WTC11 (cell line): ENCODE results near the gene MT1H. TPM values are rescaled to one million over a fixed set of nuclear protein-coding genes. Genes with fewer than 3 reads are reported as not detected.

ENCODE experiments used
- ATAC-seq: fragments of 200-7000 bp; cut with Tn5 transposase; 2 replicates; pipeline ENCODE4 v1.10.0; 2021; ENCODE audit warnings: mild to moderate bottlenecking, moderate library complexity
- CTCF ChIA-PET: fragments of 300-600 bp; sonication (Branson Sonifier 250); formaldehyde crosslinking; loops from one replicate; lab custom pipeline; 2021; ENCODE audit warnings: antibody characterized with exemption; lab: Charles Lee
- POLR2A ChIA-PET: fragments of 350-600 bp; sonication (Branson Sonifier 250); formaldehyde crosslinking; loops from one replicate; lab custom pipeline; 2021; ENCODE audit warnings: antibody characterized with exemption; lab: Charles Lee
- DNase-seq: peaks from one replicate; pipeline ENCODE4 v3.0.0; 2021; ENCODE audit warnings: low spot score
- H3K27ac Mint-ChIP-seq: 2 replicates; pipeline ENCODE4 v1.8.0; 2021; ENCODE audit warnings: mixed read lengths
- H3K27me3 Mint-ChIP-seq: 2 replicates; pipeline ENCODE4 v1.8.0; 2021; ENCODE audit warnings: low read depth, mild to moderate bottlenecking, moderate library complexity, mixed read lengths
- H3K36me3 Mint-ChIP-seq: 2 replicates; pipeline ENCODE4 v1.8.0; 2021; ENCODE audit warnings: mixed read lengths
- H3K4me1 Mint-ChIP-seq: 2 replicates; pipeline ENCODE4 v1.8.0; 2022; ENCODE audit warnings: mixed read lengths
- H3K4me3 Mint-ChIP-seq: 2 replicates; pipeline ENCODE4 v1.8.0; 2021; ENCODE audit warnings: mild to moderate bottlenecking, moderate library complexity, mixed read lengths
- H3K9me3 Mint-ChIP-seq: 2 replicates; pipeline ENCODE4 v1.8.0; 2021; ENCODE audit warnings: mixed read lengths
- ATF1 ChIP-seq: sonication (generic); formaldehyde crosslinking; IDR thresholded peaks from 2 replicates; pipeline ENCODE4 v1.8.1; 2023; ENCODE audit warnings: mild to moderate bottlenecking, moderate library complexity, missing genetic modification reagents
- ATF3 ChIP-seq: sonication (generic); formaldehyde crosslinking; conservative IDR thresholded peaks from 2 replicates; pipeline ENCODE4 v1.8.1; 2022; ENCODE audit warnings: mild to moderate bottlenecking, missing genetic modification reagents
- CBFB ChIP-seq: sonication (generic); formaldehyde crosslinking; IDR thresholded peaks from 2 replicates; pipeline ENCODE4 v1.8.1; 2022; ENCODE audit warnings: mild to moderate bottlenecking, low read depth, missing genetic modification reagents
- CDX4 ChIP-seq: fragments of 250-450 bp; sonication (Bioruptor Pico); IDR thresholded peaks from 2 replicates; pipeline ENCODE4 v1.9.0; 2021; ENCODE audit warnings: moderate library complexity, mild to moderate bottlenecking, inconsistent platforms, borderline replicate concordance
- CREM ChIP-seq: sonication (generic); formaldehyde crosslinking; IDR thresholded peaks from 2 replicates; pipeline ENCODE4 v1.8.1; 2022; ENCODE audit warnings: mild to moderate bottlenecking, missing genetic modification reagents, moderate library complexity
- E2F5 ChIP-seq: sonication (generic); formaldehyde crosslinking; IDR thresholded peaks from 2 replicates; pipeline ENCODE4 v1.8.1; 2022; ENCODE audit warnings: mild to moderate bottlenecking, moderate library complexity, missing genetic modification reagents
- FOXK1 ChIP-seq: sonication (generic); formaldehyde crosslinking; IDR thresholded peaks from 2 replicates; pipeline ENCODE4 v1.8.0; 2022; ENCODE audit warnings: mild to moderate bottlenecking, moderate library complexity, missing genetic modification reagents
- GTF2I ChIP-seq: fragments of 250-450 bp; sonication (Bioruptor Pico); conservative IDR thresholded peaks from 2 replicates; pipeline ENCODE4 v1.4.0; 2021; ENCODE audit warnings: mild to moderate bottlenecking
- HMGA2 ChIP-seq: fragments of 250-450 bp; sonication (Bioruptor Pico); IDR thresholded peaks from 2 replicates; pipeline ENCODE4 v1.4.0; 2021; ENCODE audit warnings: mild to moderate bottlenecking, moderate library complexity
- IRF2 ChIP-seq: sonication (generic); formaldehyde crosslinking; IDR thresholded peaks from 2 replicates; pipeline ENCODE4 v1.8.0; 2022; ENCODE audit warnings: low read depth, missing genetic modification reagents, borderline replicate concordance
- JAZF1 ChIP-seq: fragments of 250-450 bp; sonication (Bioruptor Pico); IDR thresholded peaks from 2 replicates; pipeline ENCODE4 v1.9.0; 2021; ENCODE audit warnings: moderate library complexity, mild to moderate bottlenecking, inconsistent platforms
- KAT7 ChIP-seq: sonication (generic); formaldehyde crosslinking; IDR thresholded peaks from 2 replicates; pipeline ENCODE4 v1.8.1; 2023; ENCODE audit warnings: missing genetic modification reagents, mild to moderate bottlenecking, borderline replicate concordance
- NFE2L1 ChIP-seq: sonication (generic); formaldehyde crosslinking; IDR thresholded peaks from 2 replicates; pipeline ENCODE4 v1.8.1; 2023; ENCODE audit warnings: missing genetic modification reagents
- NR1H2 ChIP-seq: sonication (generic); formaldehyde crosslinking; IDR thresholded peaks from 2 replicates; pipeline ENCODE4 v1.9.0; 2021; ENCODE audit warnings: mild to moderate bottlenecking, moderate library complexity, missing genetic modification reagents
- NR3C1 ChIP-seq: sonication (generic); formaldehyde crosslinking; conservative IDR thresholded peaks from 2 replicates; pipeline ENCODE4 v1.8.1; 2023; ENCODE audit warnings: low read depth, mild to moderate bottlenecking, missing genetic modification reagents
- OVOL2 ChIP-seq: fragments of 250-450 bp; sonication (Bioruptor Pico); IDR thresholded peaks from 2 replicates; pipeline ENCODE4 v1.9.0; 2021; ENCODE audit warnings: mild to moderate bottlenecking, borderline replicate concordance
- PRRX2 ChIP-seq: fragments of 250-450 bp; sonication (Bioruptor Pico); IDR thresholded peaks from 2 replicates; pipeline ENCODE4 v1.8.0; 2021; ENCODE audit warnings: mild to moderate bottlenecking
- STAT6 ChIP-seq: sonication (generic); formaldehyde crosslinking; conservative IDR thresholded peaks from 2 replicates; pipeline ENCODE4 v1.8.1; 2023; ENCODE audit warnings: mild to moderate bottlenecking, low read depth, missing genetic modification reagents, moderate library complexity
- TEAD4 ChIP-seq: sonication (generic); formaldehyde crosslinking; IDR thresholded peaks from 2 replicates; pipeline ENCODE4 v1.8.0; 2022; ENCODE audit warnings: mild to moderate bottlenecking, missing genetic modification reagents
- ZNF232 ChIP-seq: sonication (generic); formaldehyde crosslinking; IDR thresholded peaks from 2 replicates; pipeline ENCODE4 v1.8.0; 2022; ENCODE audit warnings: mild to moderate bottlenecking, missing genetic modification reagents
- ZNF281 ChIP-seq: sonication (generic); formaldehyde crosslinking; IDR thresholded peaks from 2 replicates; pipeline ENCODE4 v1.8.0; 2023; ENCODE audit warnings: mild to moderate bottlenecking, missing genetic modification reagents
- ZNF396 ChIP-seq: fragments of 250-450 bp; sonication (Bioruptor Pico); IDR thresholded peaks from 2 replicates; pipeline ENCODE4 v1.8.0; 2021; ENCODE audit warnings: mild to moderate bottlenecking, moderate library complexity, borderline replicate concordance
- ZNF416 ChIP-seq: fragments of 250-450 bp; sonication (Bioruptor Pico); IDR thresholded peaks from 2 replicates; pipeline ENCODE4 v1.9.0; 2021; ENCODE audit warnings: mild to moderate bottlenecking, inconsistent platforms
- ZNF512 ChIP-seq: sonication (generic); formaldehyde crosslinking; IDR thresholded peaks from 2 replicates; pipeline ENCODE4 v1.8.1; 2022; ENCODE audit warnings: missing genetic modification reagents, borderline replicate concordance
- ZSCAN18 ChIP-seq: fragments of 250-450 bp; sonication (Bioruptor Pico); IDR thresholded peaks from 2 replicates; pipeline ENCODE4 v2.1.2; 2022; ENCODE audit warnings: mild to moderate bottlenecking, moderate library complexity
- total RNA-seq: library from RNA; stranded (reverse); gene quantifications from 3 replicates; pipeline ENCODE4 v1.2.3, GENCODE V29; 2021

MT1H gene
- total RNA-seq, 1 experiment from 2014 or later: 122 TPM

GRCh38 chr16:56700195-56700594, 30.6 kb downstream of the MT1H start:
- Mint-ChIP-seq H3K4me3 (no peak overlapping the region), H3K36me3 (peaks cover 5% of the 10 kb centered on the region; the same call in 1 of the 2 replicates), H3K9me3 (peaks cover 11% of the 10 kb centered on the region), H3K27ac (no peak overlapping the region), H3K27me3 (peaks cover 2% of the 10 kb centered on the region), H3K4me1 (peaks cover 17% of the 10 kb centered on the region)
- ChIA-PET POLR2A (interaction anchor here (0.7 to 2.3 kb wide), 2 partner anchors 24 to 54 kb away, joined by 8 to 10 read pairs; no protein-coding TSS in a partner anchor), CTCF (interaction anchor here (0.5 to 3.3 kb wide), 8 partner anchors 18 to 171 kb away, joined by 3 to 46 read pairs (median 20); partner anchors contain the start of genes MT1G and MT1X)
- no peak for DNase-seq
- no peak for ATAC-seq
- TF ChIP-seq IRF2 (CRISPR knock-in tag) (no peak), HMGA2 (CRISPR knock-in tag) (no peak), CBFB (CRISPR knock-in tag) (no peak), ZNF416 (no peak), FOXK1 (no peak), ZNF232 (no peak), TEAD4 (CRISPR knock-in tag) (no peak), CREM (CRISPR knock-in tag) (no peak), ZNF281 (no peak), ZNF396 (CRISPR knock-in tag) (no peak), ATF3 (CRISPR knock-in tag) (no peak), ATF1 (CRISPR knock-in tag) (no peak), E2F5 (CRISPR knock-in tag) (no peak), NR1H2 (CRISPR knock-in tag) (no peak), NFE2L1 (CRISPR knock-in tag) (no peak), OVOL2 (CRISPR knock-in tag) (no peak), GTF2I (CRISPR knock-in tag) (no peak)

GRCh38 chr16:56700631-56701030, 31.0 kb downstream of the MT1H start:
- ChIA-PET POLR2A (interaction anchor here (0.6 to 2.3 kb wide), 4 partner anchors 18 to 416 kb away, joined by 3 to 10 read pairs (median 8); partner anchors contain the start of gene MT1X), CTCF (interaction anchor here (0.5 to 3.3 kb wide), 19 partner anchors 17 to 172 kb away, joined by 3 to 46 read pairs (median 18); partner anchors contain the start of genes MT1F, MT1G, MT1H and MT1X)
- H3K27ac Mint-ChIP-seq: no peak overlapping the region
- H3K27me3 Mint-ChIP-seq: peaks cover 2% of the 10 kb centered on the region
- no peak overlapping the region for H3K4me3 Mint-ChIP-seq
- H3K9me3 Mint-ChIP-seq: peaks cover 11% of the 10 kb centered on the region
- H3K4me1 Mint-ChIP-seq: peaks cover 17% of the 10 kb centered on the region
- DNase-seq: no peak
- H3K36me3 Mint-ChIP-seq: peaks cover 5% of the 10 kb centered on the region; the same call in 1 of the 2 replicates
- ATAC-seq: no peak
- TF ChIP-seq NR3C1 (CRISPR knock-in tag) (no peak), ZNF416 (no peak), ZSCAN18 (CRISPR knock-in tag) (no peak), ZNF512 (CRISPR knock-in tag) (no peak), JAZF1 (CRISPR knock-in tag) (no peak), KAT7 (no peak), STAT6 (CRISPR knock-in tag) (no peak), TEAD4 (CRISPR knock-in tag) (no peak), CDX4 (CRISPR knock-in tag) (no peak), ZNF396 (CRISPR knock-in tag) (no peak), PRRX2 (CRISPR knock-in tag) (no peak), CREM (CRISPR knock-in tag) (no peak)
